Psoas muscle (tissue), 8 donors: Measurements from ENCODE around the gene VTN. TPM values are rescaled to one million over a fixed set of nuclear protein-coding genes. Genes with fewer than 3 reads are reported as not detected.
A peak's percentile ranks its signal among the peaks of the same experiment; 100 is the strongest.

ENCODE experiments used
- ATAC-seq, 4 donors: fragments of 200-7000 bp; cut with Tn5 transposase; one replicate each; pipeline ENCODE4 v1.9.1; 2020; ENCODE audit warnings: moderate library complexity in 3 of 4, mild to moderate bottlenecking in 2 of 4
- DNase-seq, 2 donors: peaks; one replicate each; pipeline ENCODE4 v3.0.0-alpha.2; 2020
- H3K27ac ChIP-seq: fragments of 200-600 bp; one replicate; pipeline ENCODE4 v1.8.0; 2022
- H3K27me3 ChIP-seq, 3 donors: fragments of 200-600 bp in 1 of 3; one replicate each; pipeline versions ENCODE4 v1.6.1 to v1.8.0; 2013 to 2022; ENCODE audit warnings: low read length in 2 of 3, mild to moderate bottlenecking in 2 of 3, moderate library complexity in 1 of 3; ENCODE audit not compliant: insufficient read depth in 3 of 3
- H3K36me3 ChIP-seq, 2 donors: fragments of 200-600 bp in 1 of 2; one replicate each; pipeline versions ENCODE4 v1.6.1 to v1.8.0; 2013 to 2022; ENCODE audit warnings: low read depth in 1 of 2, mild to moderate bottlenecking in 1 of 2, moderate library complexity in 1 of 2; ENCODE audit not compliant: insufficient read depth in 1 of 2
- H3K4me1 ChIP-seq: fragments of 200-600 bp; one replicate; pipeline ENCODE4 v1.8.0; 2022
- H3K4me3 ChIP-seq: fragments of 200-600 bp; one replicate; pipeline ENCODE4 v1.8.0; 2022; ENCODE audit warnings: mild to moderate bottlenecking
- H3K9me3 ChIP-seq: fragments of 200-600 bp; one replicate; pipeline ENCODE4 v1.8.0; 2022
- CTCF ChIP-seq: fragments of 200-600 bp; IDR thresholded peaks from one replicate; pipeline ENCODE4 v1.8.0; 2022; ENCODE audit warnings: antibody characterized with exemption
- WGBS, 3 donors: extraction: QIAGEN DNeasy Blood & Tissue Kit; methylation state at CpG; one replicate each; pipeline versions ENCODE4 v1.1.6 to v1.1.7; 2013; 5-methylcytosine and 5-hydroxymethylcytosine counted together
- intact Hi-C, 2 donors: fragments of 100-400 bp; cut with DNase I; formaldehyde crosslinking; loops; one replicate each; pipeline versions ENCODE4 v1.11.0 to v1.14.2; 2022
- polyA plus RNA-seq, 3 donors: library from polyadenylated mRNA; stranded (reverse); fragments of 200-250 nt; gene quantifications; one replicate each; pipeline ENCODE4 v1.2.3, GENCODE V29; 2013
- total RNA-seq, 4 donors: library from RNA; stranded (reverse); fragmentation: NEBNext Ultra II Directional in 2 of 4; extraction: Animal tissue kit (Norgen Biotek cat#: 25700) in 2 of 4; gene quantifications; one replicate each; pipeline versions ENCODE4 v1.2.1 to v1.2.4, GENCODE V29; 2021 to 2023
- donor health status: healthy with polysubstance abuse.
- donor health status: DM: no; HTN: no; CAD: no; lungs with moderate emphysema.
- donor health status: Bipolar disorder and iron deficiency.
- donor health status: healthy.
- donor health status: DM: yes; HTN: yes; CAD: no.
- donor health status: DM: no; HTN: no; CAD: no.
- donor health status: DM: no; HTN: no; CAD: no.
- donor health status: DM: yes; HTN: yes; CAD: no.

The VTN gene
- total and polyA plus RNA-seq, 7 donors = 0.06 to 1.2 (median 0.18) TPM; not detected in 2

- Histone ChIP-seq H3K36me3 (peaks cover 3 to 28% of the 10 kb centered on the region in 2 donors), H3K27ac (no peak overlapping the region), H3K4me3 (no peak overlapping the region), H3K4me1 (no peaks in the 10 kb centered on the region), H3K9me3 (no peaks in the 10 kb centered on the region), H3K27me3 (peaks cover 0 to 5% (median 0%) of the 10 kb centered on the region in 3 donors)
- DNase-seq = peak in 1 of 2 donors; percentile 43
- intact Hi-C loops = no loop called here
- 80 to 87% (median 85%) methylated on average over 8 of the region's 8 CpGs for WGBS, 3 donors
- no peak for ATAC-seq
- no peak for TF ChIP-seq CTCF
Measured at GRCh38 chr17:28385406-28385805, 15.3 kb upstream of the VTN start.

GRCh38 chr17:28385037-28385400 lies 14.9 kb upstream of the VTN start:
- peaks cover 3 to 26% of the 10 kb centered on the region in 2 donors for H3K36me3 ChIP-seq
- H3K4me3 ChIP-seq = peak overlapping the region; percentile 54
- ATAC-seq = no peak

GRCh38 chr17:28384281-28385036 lies 14.4 kb upstream of the VTN start:
- intact Hi-C loops = no loop called here
- 32 to 41% (median 38%) methylated on average over 47 to 56 of the region's 56 CpGs for WGBS, 3 donors

More at GRCh38 chr17:28385037-28385400, 14.9 kb upstream of the VTN start:
- WGBS, 3 donors = 41 to 54% (median 52%) methylated on average over 28 to 29 of the region's 29 CpGs
- DNase-seq = peak in 1 of 2 donors; percentile 36
- no peak overlapping the region for H3K27ac ChIP-seq
- no peaks in the 10 kb centered on the region for H3K4me1 ChIP-seq
- H3K9me3 ChIP-seq = no peaks in the 10 kb centered on the region
- TF ChIP-seq CTCF = no peak
- peaks cover 0 to 5% (median 0%) of the 10 kb centered on the region in 3 donors for H3K27me3 ChIP-seq
- intact Hi-C loops = no loop called here

GRCh38 chr17:28381141-28381825 lies 11.2 kb upstream of the VTN start:
- 25 to 34% (median 33%) methylated on average over 64 to 72 of the region's 72 CpGs for WGBS, 3 donors
- no peaks in the 10 kb centered on the region for H3K4me1 ChIP-seq
- H3K27ac ChIP-seq = no peak overlapping the region
- peaks cover 0 to under 1% of the 10 kb centered on the region in 2 donors for H3K36me3 ChIP-seq
- DNase-seq (peak in 1 of 2 donors; percentile 37), ATAC-seq (peak in 1 of 4 donors; percentile 45)
- no peak for TF ChIP-seq CTCF
- H3K9me3 ChIP-seq = no peaks in the 10 kb centered on the region
- intact Hi-C loops = no loop called here
- peaks cover 0 to 5% (median 0%) of the 10 kb centered on the region in 3 donors for H3K27me3 ChIP-seq
- H3K4me3 ChIP-seq = peak overlapping the region; percentile 22

More at GRCh38 chr17:28384281-28385036, 14.4 kb upstream of the VTN start:
- Histone ChIP-seq H3K9me3 (no peaks in the 10 kb centered on the region), H3K36me3 (peaks cover 3 to 20% of the 10 kb centered on the region in 2 donors), H3K4me3 (peak overlapping the region; percentile 54), H3K27me3 (peaks cover 0 to 5% (median 0%) of the 10 kb centered on the region in 3 donors), H3K4me1 (no peaks in the 10 kb centered on the region), H3K27ac (no peak overlapping the region)
- DNase-seq (peak in 1 of 2 donors; percentile 61), ATAC-seq (peak in 3 of 4 donors; percentile 23 to 63 (median 42))
- no peak for TF ChIP-seq CTCF
